ENCODE measurements around the gene CLINT1. TPM values are rescaled to one million over a fixed set of nuclear protein-coding genes. Genes with fewer than 3 reads are reported as not detected.
A peak's percentile ranks its signal among the peaks of the same experiment; 100 is the strongest.
"Not testable (repeated sequence)": the region's sequence is repeated elsewhere in the genome, so short reads cannot be mapped to it uniquely, and the experiment has no call there.

The CLINT1 gene
- total RNA-seq, 1 donor from 2014 or later, result 62.3 TPM

DNA sequence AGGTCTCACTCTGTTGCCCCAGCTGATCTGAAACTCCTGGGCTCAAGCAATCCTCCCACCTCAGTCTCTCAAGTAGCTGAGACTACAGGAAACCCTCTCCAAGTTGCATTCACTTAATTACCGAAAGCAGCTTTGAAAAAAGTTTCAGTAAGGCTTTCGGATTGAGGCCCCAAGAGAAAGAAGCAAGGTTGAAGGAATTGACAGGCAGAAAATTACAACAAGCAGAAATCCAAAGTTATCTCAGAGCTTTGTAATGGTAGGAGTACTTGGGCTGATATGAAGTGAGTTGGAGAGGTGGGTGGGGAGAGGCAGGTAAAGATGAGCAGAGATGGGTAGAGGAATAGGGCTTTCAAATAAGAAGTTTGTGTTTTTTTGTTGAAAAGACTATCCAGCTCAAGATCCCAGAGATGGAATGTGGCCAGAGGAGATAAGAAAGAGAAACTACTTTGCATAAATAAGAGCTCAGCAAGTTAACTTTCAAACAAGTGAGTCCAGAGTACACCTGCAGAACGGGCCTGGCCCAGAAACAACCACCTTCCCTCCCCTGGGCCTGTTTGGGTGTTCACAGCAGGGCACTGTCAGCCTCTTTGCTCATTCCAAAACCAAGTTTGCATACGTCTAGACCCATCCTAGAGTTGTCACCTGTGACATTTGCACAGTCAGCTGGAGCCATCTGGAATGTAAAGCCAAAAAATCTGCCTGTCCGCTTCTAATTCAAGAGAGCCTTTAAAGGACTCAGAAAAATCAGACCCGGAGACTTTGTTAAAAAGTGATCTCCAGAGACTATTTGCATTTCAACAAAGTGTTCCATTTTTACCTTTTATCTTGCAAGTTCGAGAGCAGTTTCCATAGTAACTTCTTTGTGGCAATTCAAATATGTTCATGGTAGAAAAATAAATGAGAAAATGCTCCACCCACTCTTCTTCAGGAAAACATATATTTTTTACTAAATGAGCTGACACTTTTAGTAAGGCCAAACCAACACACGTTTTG, 2.2 kb upstream of the CLINT1 start:
- Mint-ChIP-seq H3K9me3 (ENCODE audit: unreplicated experiment) (no peaks in the 10 kb centered on the region), H3K36me3 (ENCODE audit: unreplicated experiment) (no peaks in the 10 kb centered on the region), H3K27ac (ENCODE audit: unreplicated experiment) (no peak overlapping the region), H3K4me1 (ENCODE audit: unreplicated experiment) (peaks cover 23% of the 10 kb centered on the region), H3K27me3 (ENCODE audit: unreplicated experiment) (peaks cover 4% of the 10 kb centered on the region), H3K4me3 (ENCODE audit: unreplicated experiment) (no peak overlapping the region)
- TF ChIP-seq, protein P1, sequence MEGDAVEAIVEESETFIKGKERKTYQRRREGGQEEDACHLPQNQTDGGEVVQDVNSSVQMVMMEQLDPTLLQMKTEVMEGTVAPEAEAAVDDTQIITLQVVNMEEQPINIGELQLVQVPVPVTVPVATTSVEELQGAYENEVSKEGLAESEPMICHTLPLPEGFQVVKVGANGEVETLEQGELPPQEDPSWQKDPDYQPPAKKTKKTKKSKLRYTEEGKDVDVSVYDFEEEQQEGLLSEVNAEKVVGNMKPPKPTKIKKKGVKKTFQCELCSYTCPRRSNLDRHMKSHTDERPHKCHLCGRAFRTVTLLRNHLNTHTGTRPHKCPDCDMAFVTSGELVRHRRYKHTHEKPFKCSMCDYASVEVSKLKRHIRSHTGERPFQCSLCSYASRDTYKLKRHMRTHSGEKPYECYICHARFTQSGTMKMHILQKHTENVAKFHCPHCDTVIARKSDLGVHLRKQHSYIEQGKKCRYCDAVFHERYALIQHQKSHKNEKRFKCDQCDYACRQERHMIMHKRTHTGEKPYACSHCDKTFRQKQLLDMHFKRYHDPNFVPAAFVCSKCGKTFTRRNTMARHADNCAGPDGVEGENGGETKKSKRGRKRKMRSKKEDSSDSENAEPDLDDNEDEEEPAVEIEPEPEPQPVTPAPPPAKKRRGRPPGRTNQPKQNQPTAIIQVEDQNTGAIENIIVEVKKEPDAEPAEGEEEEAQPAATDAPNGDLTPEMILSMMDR (IDR thresholded peaks at IDR 0.05), result no peak
- no peak for DNase-seq (ENCODE audit: extremely low spot score, unreplicated experiment)

DNA sequence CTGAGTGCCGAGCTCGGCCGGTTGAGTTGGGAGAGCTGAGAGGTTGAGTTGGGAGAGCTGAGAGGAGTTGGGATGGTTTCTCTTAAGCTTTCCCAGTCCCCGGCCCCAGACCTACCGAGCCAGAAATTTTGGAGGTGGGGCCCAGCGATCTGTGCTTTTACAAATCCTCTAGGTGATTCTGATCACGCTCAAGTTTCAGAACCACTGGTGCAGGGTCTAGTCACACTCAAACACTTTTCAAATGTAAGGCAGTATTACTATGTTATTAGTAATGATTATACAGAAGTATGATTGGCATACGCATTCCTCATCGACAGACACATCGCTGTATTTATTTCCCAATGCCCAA, 256 bp upstream of the CLINT1 start:
- H3K36me3 Mint-ChIP-seq (ENCODE audit: unreplicated experiment), result no peaks in the 10 kb centered on the region
- no peaks in the 10 kb centered on the region for H3K27me3 Mint-ChIP-seq (ENCODE audit: unreplicated experiment)
- no peaks in the 10 kb centered on the region for H3K9me3 Mint-ChIP-seq (ENCODE audit: unreplicated experiment)
- DNase-seq (ENCODE audit: extremely low spot score, unreplicated experiment), result no peak
- H3K4me3 Mint-ChIP-seq (ENCODE audit: unreplicated experiment), result peak overlapping the region; percentile 98
- peak overlapping the region; percentile 95 for H3K27ac Mint-ChIP-seq (ENCODE audit: unreplicated experiment)
- TF ChIP-seq, protein P1 (IDR thresholded peaks at IDR 0.05), result no peak
- H3K4me1 Mint-ChIP-seq (ENCODE audit: unreplicated experiment), result peaks cover 36% of the 10 kb centered on the region

DNA sequence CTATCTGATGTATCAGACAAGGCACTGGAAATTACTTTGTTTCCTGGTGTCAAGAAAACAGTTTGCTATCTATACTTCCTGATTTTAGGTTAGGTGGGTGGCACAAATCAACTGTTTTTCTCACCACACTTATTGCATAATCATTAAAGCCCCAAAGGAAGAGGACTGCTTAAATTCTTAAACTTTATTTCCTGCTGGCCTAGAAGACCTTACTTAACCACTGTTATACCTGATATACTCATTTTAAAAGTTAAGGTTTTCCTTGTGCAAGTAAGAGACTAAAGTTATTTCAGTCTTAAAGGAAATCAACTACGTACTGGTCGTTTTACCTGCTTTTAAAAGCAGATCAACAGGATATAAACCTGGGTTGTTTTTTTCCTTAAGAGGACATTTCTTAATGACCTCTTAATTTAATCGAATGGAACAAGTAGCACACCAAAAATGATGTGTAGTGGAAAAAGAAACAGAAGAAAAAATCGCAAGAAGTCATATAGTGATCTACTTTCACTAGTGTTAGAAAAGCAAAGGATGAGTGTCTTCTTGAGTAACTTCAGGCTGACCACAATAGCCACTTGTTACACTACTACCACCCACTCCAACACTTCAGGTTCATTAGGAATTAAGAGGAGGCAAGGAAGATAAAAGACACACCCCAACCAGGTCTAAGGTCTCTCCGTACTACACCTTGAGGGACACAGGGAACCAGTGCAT, 974 bp downstream of the CLINT1 start:
- Mint-ChIP-seq H3K36me3 (ENCODE audit: unreplicated experiment) (no peaks in the 10 kb centered on the region), H3K27me3 (ENCODE audit: unreplicated experiment) (no peaks in the 10 kb centered on the region), H3K27ac (ENCODE audit: unreplicated experiment) (peak overlapping the region; percentile 95), H3K9me3 (ENCODE audit: unreplicated experiment) (no peaks in the 10 kb centered on the region), H3K4me3 (ENCODE audit: unreplicated experiment) (peak overlapping the region; percentile 98), H3K4me1 (ENCODE audit: unreplicated experiment) (peaks cover 42% of the 10 kb centered on the region)
- TF ChIP-seq, protein P1 (IDR thresholded peaks at IDR 0.05), result no peak
- no peak for DNase-seq (ENCODE audit: extremely low spot score, unreplicated experiment)

DNA sequence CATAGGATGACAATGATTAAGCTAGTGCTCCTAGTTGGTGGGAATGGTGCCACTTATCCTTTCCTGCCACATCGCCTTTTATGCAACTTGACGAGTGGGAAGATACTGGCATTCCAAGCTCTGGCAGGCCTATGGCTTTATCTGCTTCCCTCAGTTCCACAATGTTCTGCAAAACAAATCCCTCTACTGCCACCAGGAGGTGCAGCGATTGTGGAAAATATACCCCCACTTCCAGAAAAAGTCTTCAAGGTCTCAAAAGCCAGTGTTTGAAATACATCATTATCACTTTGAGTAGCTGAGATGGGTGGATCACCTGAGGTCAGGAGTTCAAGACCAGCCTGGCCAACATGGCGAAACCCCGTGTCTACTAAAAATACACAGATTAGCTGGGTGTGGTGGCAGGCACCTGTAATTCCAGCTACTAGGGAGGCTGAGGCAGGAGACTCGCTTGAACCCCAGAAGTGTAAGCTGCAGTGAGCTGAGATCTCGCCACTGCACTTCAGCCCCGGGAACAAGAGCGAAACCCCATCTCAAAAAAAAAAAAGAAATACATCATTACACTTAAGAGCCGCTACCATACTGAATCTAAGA, 3.4 kb downstream of the CLINT1 start:
- H3K36me3 Mint-ChIP-seq (ENCODE audit: unreplicated experiment), result no peaks in the 10 kb centered on the region
- peak overlapping the region; percentile 47 for H3K27ac Mint-ChIP-seq (ENCODE audit: unreplicated experiment)
- peak overlapping the region; percentile 38 for H3K4me3 Mint-ChIP-seq (ENCODE audit: unreplicated experiment)
- no peaks in the 10 kb centered on the region for H3K9me3 Mint-ChIP-seq (ENCODE audit: unreplicated experiment)
- H3K27me3 Mint-ChIP-seq (ENCODE audit: unreplicated experiment), result no peaks in the 10 kb centered on the region
- TF ChIP-seq, protein P1 (IDR thresholded peaks at IDR 0.05), result peak; percentile 71
- DNase-seq (ENCODE audit: extremely low spot score, unreplicated experiment), result no peak
- peaks cover 47% of the 10 kb centered on the region for H3K4me1 Mint-ChIP-seq (ENCODE audit: unreplicated experiment)

DNA sequence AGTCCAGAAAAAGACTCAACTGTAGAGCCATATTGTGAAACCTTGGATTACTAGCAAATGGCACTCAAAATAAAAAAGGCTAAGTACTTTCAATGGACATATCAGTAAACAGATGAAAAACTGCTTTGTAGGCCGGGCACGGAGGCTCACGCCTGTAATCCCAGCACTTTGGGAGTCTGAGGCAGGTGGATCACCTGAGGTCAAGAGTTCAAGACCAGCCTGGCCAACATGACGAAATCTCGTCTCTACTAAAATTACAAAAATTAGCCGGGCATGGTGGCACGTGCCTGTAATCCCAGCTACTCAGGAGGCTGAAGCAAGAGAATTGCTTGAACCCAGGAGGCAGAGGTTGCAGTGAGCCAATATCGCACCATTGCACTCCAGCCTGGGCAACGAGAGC, 5.6 kb downstream of the CLINT1 start:
- peaks cover 45% of the 10 kb centered on the region for H3K4me1 Mint-ChIP-seq (ENCODE audit: unreplicated experiment)
- not testable (repeated sequence) for H3K4me3 Mint-ChIP-seq (ENCODE audit: unreplicated experiment); H3K36me3 Mint-ChIP-seq (ENCODE audit: unreplicated experiment); H3K9me3 Mint-ChIP-seq (ENCODE audit: unreplicated experiment); H3K27me3 Mint-ChIP-seq (ENCODE audit: unreplicated experiment); DNase-seq (ENCODE audit: extremely low spot score, unreplicated experiment); H3K27ac Mint-ChIP-seq (ENCODE audit: unreplicated experiment)
